ENCODE data around the gene NOSIP. TPM values are rescaled to one million over a fixed set of nuclear protein-coding genes. Genes with fewer than 3 reads are reported as not detected.

Gene NOSIP
- total and polyA plus RNA-seq, 5 donors from 2014 or later, result 124 to 385 (median 280) TPM

GRCh38 chr19:49594157-49594992 lies 14.0 kb upstream of the NOSIP start:
- Histone ChIP-seq H3K27me3 (ENCODE audit: control insufficient read depth, insufficient read depth, low read length) (no peaks in the 10 kb centered on the region), H3K9me3 (ENCODE audit: control insufficient read depth in 2 of 2, low read length in 2 of 2) (no peaks in the 10 kb centered on the region), H3K27ac (ENCODE audit: insufficient read depth, low read length, poor library complexity, severe bottlenecking) (peak overlapping the region; percentile 85), H3K4me1 (ENCODE audit: control insufficient read depth, insufficient read depth, low read length, poor library complexity, severe bottlenecking) (peaks cover 33% of the 10 kb centered on the region), H3K4me3 (ENCODE audit: low read depth, low read length) (no peak overlapping the region), H3K36me3 (ENCODE audit: control insufficient read depth, insufficient read depth, low read length) (peaks cover 23% of the 10 kb centered on the region)
- peaks cover 0 to 35% (median 18%) of the 10 kb centered on the region in 4 donors for H3K4me1 Mint-ChIP-seq
- peaks cover 10% of the 10 kb centered on the region for H3K36me3 Mint-ChIP-seq
- ATAC-seq (ENCODE audit: low read depth in 2 of 2) (no peak), DNase-seq (no peak)
- no peaks in the 10 kb centered on the region for H3K9me3 Mint-ChIP-seq
- peak overlapping the region; percentile 92 to 97 (median 95) for H3K27ac Mint-ChIP-seq
- H3K27me3 Mint-ChIP-seq, result no peaks in the 10 kb centered on the region
- peak overlapping the region; percentile 90 to 97 (median 94) for H3K4me3 Mint-ChIP-seq

- H3K9me3 ChIP-seq (ENCODE audit: control insufficient read depth in 2 of 2, low read length in 2 of 2), result no peaks in the 10 kb centered on the region
- peak overlapping the region; percentile 92 to 97 (median 95) for H3K27ac Mint-ChIP-seq
- peaks cover 10% of the 10 kb centered on the region for H3K36me3 Mint-ChIP-seq
- peaks cover 6% of the 10 kb centered on the region for H3K27me3 Mint-ChIP-seq
- peak overlapping the region; percentile 80 for H3K4me3 ChIP-seq (ENCODE audit: low read depth, low read length)
- H3K4me1 ChIP-seq (ENCODE audit: control insufficient read depth, insufficient read depth, low read length, poor library complexity, severe bottlenecking), result peaks cover 33% of the 10 kb centered on the region
- peak; percentile 87 to 95 (median 90) for DNase-seq
- H3K27me3 ChIP-seq (ENCODE audit: control insufficient read depth, insufficient read depth, low read length), result no peaks in the 10 kb centered on the region
- ATAC-seq (ENCODE audit: low read depth in 2 of 2), result peak; percentile 58 to 59
- no peaks in the 10 kb centered on the region for H3K9me3 Mint-ChIP-seq
- H3K36me3 ChIP-seq (ENCODE audit: control insufficient read depth, insufficient read depth, low read length), result peaks cover 17% of the 10 kb centered on the region
- peak overlapping the region; percentile 90 to 97 (median 94) for H3K4me3 Mint-ChIP-seq
- peaks cover 0 to 42% (median 23%) of the 10 kb centered on the region in 4 donors for H3K4me1 Mint-ChIP-seq
- peak overlapping the region; percentile 85 for H3K27ac ChIP-seq (ENCODE audit: insufficient read depth, low read length, poor library complexity, severe bottlenecking)
Observed at GRCh38 chr19:49593233-49594113, 13.1 kb upstream of the NOSIP start.

DNA sequence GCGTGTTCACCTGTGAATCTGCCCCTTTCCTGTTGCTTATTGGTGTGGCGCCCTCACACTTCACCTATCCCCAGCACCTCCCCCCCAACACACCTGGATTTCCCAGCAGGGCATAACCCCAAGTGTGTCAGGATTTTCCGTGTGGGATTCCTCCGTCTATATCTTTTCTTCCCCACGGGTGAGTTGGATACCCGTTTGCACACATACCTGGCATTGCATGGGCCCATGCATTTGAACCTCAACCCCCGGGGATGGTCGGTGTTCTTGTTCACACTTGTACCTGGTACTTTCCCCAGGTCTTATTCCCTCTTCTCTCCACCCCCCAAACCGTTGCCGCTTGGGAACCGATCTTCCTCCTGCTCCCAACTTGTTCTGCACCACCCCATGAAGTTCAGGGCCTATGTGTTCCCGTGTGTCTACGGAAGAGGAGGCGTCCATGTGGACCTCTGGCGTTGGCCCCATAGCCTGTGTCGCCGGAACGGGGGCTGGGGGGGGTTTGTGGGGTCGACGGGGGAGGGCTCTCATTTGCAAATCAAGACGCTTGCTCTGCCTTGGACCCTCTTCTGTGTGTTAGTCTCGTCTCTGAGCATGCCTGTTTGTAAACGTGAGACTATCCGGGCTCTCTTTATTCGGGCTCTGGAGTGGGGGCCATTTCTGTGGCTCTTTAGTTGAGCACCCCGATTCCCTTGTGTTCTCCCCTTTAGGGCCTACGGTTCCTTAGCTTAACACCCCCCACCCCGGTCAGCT lies 12.3 kb upstream of the NOSIP start:
- Mint-ChIP-seq H3K4me3 (peak overlapping the region; percentile 90 to 97 (median 94)), H3K9me3 (no peaks in the 10 kb centered on the region), H3K27me3 (peaks cover 7% of the 10 kb centered on the region), H3K27ac (peak overlapping the region; percentile 89 to 95 (median 92)), H3K4me1 (peaks cover 0 to 44% (median 24%) of the 10 kb centered on the region in 4 donors), H3K36me3 (peaks cover 10% of the 10 kb centered on the region)
- Histone ChIP-seq H3K36me3 (ENCODE audit: control insufficient read depth, insufficient read depth, low read length) (peaks cover 17% of the 10 kb centered on the region), H3K27me3 (ENCODE audit: control insufficient read depth, insufficient read depth, low read length) (no peaks in the 10 kb centered on the region), H3K4me3 (ENCODE audit: low read depth, low read length) (peak overlapping the region; percentile 80), H3K4me1 (ENCODE audit: control insufficient read depth, insufficient read depth, low read length, poor library complexity, severe bottlenecking) (peaks cover 33% of the 10 kb centered on the region), H3K27ac (ENCODE audit: insufficient read depth, low read length, poor library complexity, severe bottlenecking) (peak overlapping the region; percentile 85), H3K9me3 (ENCODE audit: control insufficient read depth in 2 of 2, low read length in 2 of 2) (no peaks in the 10 kb centered on the region)
- DNase-seq, result peak in 1 of 3 donors; percentile 39
- ATAC-seq (ENCODE audit: low read depth in 2 of 2), result no peak

GRCh38 chr19:49591731-49592485 lies 11.6 kb upstream of the NOSIP start:
- H3K27ac Mint-ChIP-seq, result peak overlapping the region; percentile 89 to 95 (median 92)
- ATAC-seq (ENCODE audit: low read depth in 2 of 2) (no peak), DNase-seq (peak; percentile 47 to 68 (median 59))
- peaks cover 0 to 44% (median 24%) of the 10 kb centered on the region in 4 donors for H3K4me1 Mint-ChIP-seq
- no peaks in the 10 kb centered on the region for H3K9me3 ChIP-seq (ENCODE audit: control insufficient read depth in 2 of 2, low read length in 2 of 2)
- H3K27ac ChIP-seq (ENCODE audit: insufficient read depth, low read length, poor library complexity, severe bottlenecking), result peak overlapping the region; percentile 85
- H3K27me3 Mint-ChIP-seq, result peaks cover 7% of the 10 kb centered on the region
- no peaks in the 10 kb centered on the region for H3K9me3 Mint-ChIP-seq
- peaks cover 10% of the 10 kb centered on the region for H3K36me3 Mint-ChIP-seq
- no peaks in the 10 kb centered on the region for H3K27me3 ChIP-seq (ENCODE audit: control insufficient read depth, insufficient read depth, low read length)
- peaks cover 17% of the 10 kb centered on the region for H3K36me3 ChIP-seq (ENCODE audit: control insufficient read depth, insufficient read depth, low read length)
- H3K4me3 ChIP-seq (ENCODE audit: low read depth, low read length), result peak overlapping the region; percentile 80
- H3K4me1 ChIP-seq (ENCODE audit: control insufficient read depth, insufficient read depth, low read length, poor library complexity, severe bottlenecking), result peaks cover 33% of the 10 kb centered on the region
- peak overlapping the region; percentile 90 to 97 (median 94) for H3K4me3 Mint-ChIP-seq

- Histone ChIP-seq H3K4me1 (ENCODE audit: control insufficient read depth, insufficient read depth, low read length, poor library complexity, severe bottlenecking) (peaks cover 33% of the 10 kb centered on the region), H3K27ac (ENCODE audit: insufficient read depth, low read length, poor library complexity, severe bottlenecking) (peak within 1 kb of the TSS; percentile 85), H3K4me3 (ENCODE audit: low read depth, low read length) (peak within 1 kb of the TSS; percentile 80), H3K9me3 (ENCODE audit: control insufficient read depth in 2 of 2, low read length in 2 of 2) (no peaks in the 10 kb centered on the region), H3K36me3 (ENCODE audit: control insufficient read depth, insufficient read depth, low read length) (peaks cover 17% of the 10 kb centered on the region), H3K27me3 (ENCODE audit: control insufficient read depth, insufficient read depth, low read length) (no peaks in the 10 kb centered on the region)
- Mint-ChIP-seq H3K27ac (peak within 1 kb of the TSS; percentile 94 to 97 (median 94)), H3K36me3 (peaks cover 10% of the 10 kb centered on the region), H3K9me3 (no peaks in the 10 kb centered on the region), H3K4me1 (peaks cover 0 to 44% (median 24%) of the 10 kb centered on the region in 4 donors), H3K4me3 (peak within 1 kb of the TSS; percentile 94 to 97 (median 94)), H3K27me3 (peaks cover 7% of the 10 kb centered on the region)
- ATAC-seq (ENCODE audit: low read depth in 2 of 2) (peak; percentile 9 to 21), DNase-seq (peak; percentile 72 to 84 (median 75))
Observed at GRCh38 chr19:49590971-49591730, 10.8 kb upstream of the NOSIP start, which contains the start of gene PRR12. Gene PRR12, plus strand, starts transcription at chr19:49591182. Its CDS starts 473 bp downstream, at chr19:49591655.

DNA sequence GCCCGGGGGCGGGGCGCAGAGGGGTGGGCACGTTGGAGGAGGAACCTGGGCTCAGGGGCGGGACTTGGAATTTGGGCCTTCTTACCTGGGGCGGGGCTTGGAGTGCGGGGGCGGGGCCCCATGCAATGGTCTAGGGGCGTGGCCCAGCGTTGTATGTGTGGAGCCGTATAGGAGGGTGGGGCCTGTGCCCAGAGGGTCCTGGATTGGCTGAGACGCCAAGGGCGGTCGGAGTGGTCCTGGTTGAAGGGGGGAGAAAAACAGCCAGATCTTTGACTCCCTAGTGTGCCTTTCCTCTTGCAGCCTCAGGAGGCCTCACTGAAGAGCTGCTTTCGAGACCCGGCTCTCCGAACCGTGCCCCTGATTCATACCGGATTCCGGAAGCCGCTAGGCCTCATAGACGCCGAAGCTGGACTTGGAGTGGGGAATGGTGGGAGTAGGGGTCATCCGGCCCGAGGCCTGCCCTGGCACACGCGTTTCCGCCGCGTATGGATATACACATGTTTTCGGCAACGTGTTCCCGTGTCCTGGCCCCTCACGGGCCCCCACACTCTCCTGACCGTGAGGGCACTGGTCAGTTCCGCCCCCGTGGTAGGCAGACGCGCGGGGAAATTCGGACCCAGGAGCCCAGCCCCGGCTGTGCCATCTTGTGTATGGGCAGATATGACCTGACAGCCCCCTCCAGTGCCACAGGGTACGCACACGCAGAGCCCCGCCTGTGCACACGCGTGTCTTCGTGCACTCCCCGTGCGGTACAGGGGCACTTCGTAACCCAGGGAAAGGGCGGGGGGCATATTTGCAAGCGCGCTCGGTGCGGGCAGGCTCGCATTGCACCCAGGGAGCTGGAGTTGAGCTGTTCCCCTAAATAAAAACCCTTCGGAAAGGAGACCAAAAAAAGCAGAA lies 10.0 kb upstream of the NOSIP start:
- Histone ChIP-seq H3K27me3 (ENCODE audit: control insufficient read depth, insufficient read depth, low read length) (no peaks in the 10 kb centered on the region), H3K4me3 (ENCODE audit: low read depth, low read length) (peak overlapping the region; percentile 77), H3K4me1 (ENCODE audit: control insufficient read depth, insufficient read depth, low read length, poor library complexity, severe bottlenecking) (peaks cover 33% of the 10 kb centered on the region), H3K9me3 (ENCODE audit: control insufficient read depth in 2 of 2, low read length in 2 of 2) (no peaks in the 10 kb centered on the region), H3K36me3 (ENCODE audit: control insufficient read depth, insufficient read depth, low read length) (peaks cover 13% of the 10 kb centered on the region), H3K27ac (ENCODE audit: insufficient read depth, low read length, poor library complexity, severe bottlenecking) (peak overlapping the region; percentile 85)
- H3K36me3 Mint-ChIP-seq, result peaks cover 10% of the 10 kb centered on the region
- no peaks in the 10 kb centered on the region for H3K9me3 Mint-ChIP-seq
- peaks cover 0 to 44% (median 24%) of the 10 kb centered on the region in 4 donors for H3K4me1 Mint-ChIP-seq
- H3K4me3 Mint-ChIP-seq, result peak overlapping the region; percentile 85 to 94 (median 94)
- ATAC-seq (ENCODE audit: low read depth in 2 of 2), result peak; percentile 77 to 79
- DNase-seq, result peak; percentile 91 to 97 (median 93)
- H3K27me3 Mint-ChIP-seq, result peaks cover 7% of the 10 kb centered on the region
- peak overlapping the region; percentile 94 to 97 (median 94) for H3K27ac Mint-ChIP-seq

Data from CD4-positive, CD25-positive, alpha-beta regulatory T cell (primary cell).